Peyer's patch (tissue), 4 donors: ENCODE measurements around the gene F13B.

Experiments used
- POLR2A ChIP-seq, 2 donors: fragments of 450-650 bp; IDR thresholded peaks; one replicate each; pipeline ENCODE4 v1.5.1; 2017; ENCODE audit warnings: antibody characterized with exemption in 2 of 2, mild to moderate bottlenecking in 2 of 2, moderate library complexity in 2 of 2
- TF ChIP-seq, protein P1 (sequence below), 6 experiments: fragments of 450-650 bp in 4 of 6; fragments of 200-600 bp in 2 of 6; sonication (generic) in 1 of 6; IDR thresholded peaks; one replicate each; pipeline ENCODE4 v1.5.1; 2017 to 2019; ENCODE audit warnings: antibody characterized with exemption in 6 of 6, mild to moderate bottlenecking in 3 of 6, moderate library complexity in 1 of 6

DNA sequence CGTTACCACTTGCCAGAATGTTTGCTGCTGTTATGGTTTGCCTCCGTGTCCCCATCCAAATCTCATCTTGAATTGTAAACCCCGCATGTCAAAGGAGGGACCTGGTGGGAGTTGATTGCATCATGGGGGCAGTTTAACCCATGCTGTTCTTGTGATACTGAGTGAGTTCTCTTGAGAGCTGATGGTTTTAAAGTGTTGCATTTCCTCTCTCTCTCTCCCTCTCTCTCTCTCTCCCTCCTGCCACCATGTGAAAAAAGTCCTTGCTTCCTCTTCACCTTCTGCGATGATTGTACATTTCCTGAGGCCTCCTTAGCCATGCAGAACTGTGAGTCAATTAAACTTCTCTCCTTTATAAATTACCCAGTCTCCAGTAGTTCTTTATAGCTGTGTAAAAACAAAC, 45.3 kb downstream of the F13B start:
- TF ChIP-seq, protein P1, sequence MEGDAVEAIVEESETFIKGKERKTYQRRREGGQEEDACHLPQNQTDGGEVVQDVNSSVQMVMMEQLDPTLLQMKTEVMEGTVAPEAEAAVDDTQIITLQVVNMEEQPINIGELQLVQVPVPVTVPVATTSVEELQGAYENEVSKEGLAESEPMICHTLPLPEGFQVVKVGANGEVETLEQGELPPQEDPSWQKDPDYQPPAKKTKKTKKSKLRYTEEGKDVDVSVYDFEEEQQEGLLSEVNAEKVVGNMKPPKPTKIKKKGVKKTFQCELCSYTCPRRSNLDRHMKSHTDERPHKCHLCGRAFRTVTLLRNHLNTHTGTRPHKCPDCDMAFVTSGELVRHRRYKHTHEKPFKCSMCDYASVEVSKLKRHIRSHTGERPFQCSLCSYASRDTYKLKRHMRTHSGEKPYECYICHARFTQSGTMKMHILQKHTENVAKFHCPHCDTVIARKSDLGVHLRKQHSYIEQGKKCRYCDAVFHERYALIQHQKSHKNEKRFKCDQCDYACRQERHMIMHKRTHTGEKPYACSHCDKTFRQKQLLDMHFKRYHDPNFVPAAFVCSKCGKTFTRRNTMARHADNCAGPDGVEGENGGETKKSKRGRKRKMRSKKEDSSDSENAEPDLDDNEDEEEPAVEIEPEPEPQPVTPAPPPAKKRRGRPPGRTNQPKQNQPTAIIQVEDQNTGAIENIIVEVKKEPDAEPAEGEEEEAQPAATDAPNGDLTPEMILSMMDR (IDR thresholded peaks at IDR 0.05), result no peak
- no peak for TF ChIP-seq POLR2A (IDR thresholded peaks at IDR 0.05)
